HG03045 (cell line): Measurements from ENCODE around the gene AKR1C3.
"Not testable (repeated sequence)": the region's sequence is repeated elsewhere in the genome, so short reads cannot be mapped to it uniquely, and the experiment has no call there.

Source experiments
- ATAC-seq: cut with Tn5 transposase; IDR thresholded peaks from one replicate; pipeline ENCODE4 v1.9.1; 2021; ENCODE audit warnings: mild to moderate bottlenecking, moderate library complexity; ENCODE audit not compliant: unreplicated experiment

Gene AKR1C3

DNA sequence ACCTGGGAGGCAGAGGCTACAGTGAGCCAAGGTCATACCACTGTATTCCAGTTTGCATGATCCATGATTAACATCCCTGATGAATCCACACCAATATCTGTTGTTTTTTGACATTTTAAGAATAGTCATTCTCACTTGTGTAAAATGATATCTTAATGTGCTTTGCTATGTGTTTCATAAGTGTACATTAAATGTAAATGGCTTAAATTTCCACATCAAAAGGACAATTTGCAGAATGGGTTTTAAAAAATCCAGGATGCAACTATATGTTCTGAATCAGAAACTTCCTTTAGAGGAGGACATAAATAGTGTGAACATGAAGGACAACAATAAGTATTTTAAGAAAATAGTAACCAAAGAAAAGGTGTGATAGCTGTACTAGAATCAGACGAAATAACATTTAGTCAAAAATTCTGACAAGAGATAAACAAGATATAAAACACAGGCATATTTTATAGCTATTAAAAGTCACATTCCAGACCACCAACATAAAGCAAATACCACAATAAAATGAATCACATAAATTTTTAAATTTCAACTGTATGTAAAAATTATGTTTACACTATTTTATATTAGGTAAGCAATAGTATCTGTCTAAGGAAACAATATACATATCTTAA lies 42.4 kb downstream of the AKR1C3 start:
- no peak for ATAC-seq

DNA sequence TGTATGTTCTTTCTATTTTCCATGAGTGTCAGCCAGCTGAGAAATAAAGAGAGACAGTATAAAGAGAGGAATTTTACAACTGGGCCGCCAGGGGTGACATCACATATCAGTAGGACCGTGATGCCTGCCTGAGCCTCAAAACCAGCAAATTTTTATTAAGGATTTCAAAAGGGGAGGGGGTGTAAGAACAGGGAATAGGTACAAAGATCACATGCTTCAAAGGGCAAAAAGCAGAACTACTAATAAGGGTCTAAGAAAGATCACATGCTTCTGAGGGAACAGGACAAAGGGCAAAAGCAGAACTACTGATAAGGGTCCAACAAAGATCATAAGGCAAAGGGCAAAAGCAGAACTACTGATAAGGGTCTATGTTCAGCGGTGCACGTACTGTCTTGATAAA lies 43.5 kb downstream of the AKR1C3 start:
- ATAC-seq = not testable (repeated sequence)

DNA sequence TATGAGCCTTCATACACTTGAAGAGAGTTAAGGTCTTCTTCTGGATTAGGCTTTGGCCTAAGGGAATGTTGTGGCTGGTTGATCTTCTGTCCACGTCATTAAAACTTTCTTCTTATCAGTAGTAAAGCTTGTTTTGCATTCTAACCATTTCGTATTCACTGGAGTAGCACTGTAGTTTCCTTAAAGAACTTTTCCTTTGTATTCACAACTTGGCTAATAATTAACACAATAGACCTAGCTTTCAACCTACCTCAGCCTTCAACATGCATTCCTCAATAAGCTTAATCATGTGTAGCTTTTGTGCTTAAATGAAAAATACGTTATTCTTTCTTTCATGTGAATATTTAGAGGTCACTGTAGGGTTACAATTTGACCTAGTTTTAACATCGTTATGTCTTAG lies 48.0 kb downstream of the AKR1C3 start:
- no peak for ATAC-seq

DNA sequence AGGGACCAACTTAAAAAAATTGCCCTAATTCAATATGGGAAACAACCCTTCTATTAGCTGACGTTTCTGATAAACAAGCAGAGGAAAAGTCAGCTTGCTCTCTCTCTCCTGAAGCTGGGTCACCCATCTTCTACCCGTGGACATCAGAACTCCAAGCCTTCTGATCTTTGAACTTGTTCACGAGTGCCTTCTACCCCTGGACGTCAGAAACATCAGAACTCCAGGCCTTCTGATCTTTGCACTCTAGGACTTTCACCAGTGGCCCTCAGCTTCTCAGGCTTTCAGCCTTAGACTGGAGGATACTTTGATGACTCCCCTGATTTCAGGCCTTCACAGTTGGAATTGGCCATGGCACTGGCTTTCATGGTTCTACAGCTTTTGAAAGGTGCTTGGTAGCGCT lies 48.9 kb downstream of the AKR1C3 start:
- ATAC-seq = no peak

DNA sequence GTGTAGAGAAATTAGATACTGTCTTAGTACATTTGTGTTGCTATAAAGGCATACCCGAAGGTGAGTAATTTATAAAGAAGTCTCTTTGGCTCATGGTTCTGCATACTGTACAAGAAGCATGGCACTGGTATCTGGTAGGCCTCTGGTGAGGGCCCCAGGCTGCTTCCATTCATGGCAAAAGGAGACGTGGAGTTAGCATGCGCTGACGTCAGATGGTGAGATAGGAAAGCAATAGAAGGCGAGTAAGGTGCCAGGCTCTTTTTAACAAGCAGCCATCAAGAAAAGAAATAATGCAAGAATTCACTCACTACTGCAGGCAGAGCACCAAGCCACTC lies 52.7 kb downstream of the AKR1C3 start:
- ATAC-seq = no peak

DNA sequence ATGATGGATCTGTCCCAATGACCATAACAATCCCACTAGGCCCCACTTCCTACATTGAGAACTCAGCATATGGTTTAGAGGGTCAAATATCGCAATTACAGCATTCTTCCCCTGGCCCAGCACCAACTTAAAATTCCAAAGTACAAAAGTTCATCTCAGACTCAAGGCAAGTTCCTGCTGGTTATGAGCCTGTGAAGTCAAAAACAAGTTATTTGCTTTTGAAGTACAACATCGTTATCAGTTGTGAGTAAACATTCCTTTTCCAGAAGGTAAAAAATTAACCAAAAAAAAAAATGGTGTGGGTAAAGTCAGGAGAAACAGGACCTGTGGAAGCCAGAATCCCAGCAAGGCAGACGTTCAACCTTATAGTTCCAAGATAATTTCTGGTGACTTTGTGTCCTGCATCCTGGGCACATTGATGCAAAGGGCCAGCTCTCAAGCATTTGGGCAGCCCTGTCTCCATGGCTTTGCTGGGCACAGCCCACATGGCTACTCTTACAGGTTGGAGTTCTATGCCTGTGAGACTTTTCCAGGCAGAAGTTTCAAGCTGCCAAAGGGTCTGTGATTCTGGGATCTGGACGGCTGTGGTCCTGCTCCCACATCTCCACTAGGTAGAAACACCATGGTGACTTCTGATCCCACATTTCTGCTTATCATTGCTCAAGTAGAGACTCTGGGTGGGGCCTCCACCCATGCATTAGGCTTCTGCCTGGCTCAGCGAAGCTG lies 53.2 kb downstream of the AKR1C3 start:
- no peak for ATAC-seq

DNA sequence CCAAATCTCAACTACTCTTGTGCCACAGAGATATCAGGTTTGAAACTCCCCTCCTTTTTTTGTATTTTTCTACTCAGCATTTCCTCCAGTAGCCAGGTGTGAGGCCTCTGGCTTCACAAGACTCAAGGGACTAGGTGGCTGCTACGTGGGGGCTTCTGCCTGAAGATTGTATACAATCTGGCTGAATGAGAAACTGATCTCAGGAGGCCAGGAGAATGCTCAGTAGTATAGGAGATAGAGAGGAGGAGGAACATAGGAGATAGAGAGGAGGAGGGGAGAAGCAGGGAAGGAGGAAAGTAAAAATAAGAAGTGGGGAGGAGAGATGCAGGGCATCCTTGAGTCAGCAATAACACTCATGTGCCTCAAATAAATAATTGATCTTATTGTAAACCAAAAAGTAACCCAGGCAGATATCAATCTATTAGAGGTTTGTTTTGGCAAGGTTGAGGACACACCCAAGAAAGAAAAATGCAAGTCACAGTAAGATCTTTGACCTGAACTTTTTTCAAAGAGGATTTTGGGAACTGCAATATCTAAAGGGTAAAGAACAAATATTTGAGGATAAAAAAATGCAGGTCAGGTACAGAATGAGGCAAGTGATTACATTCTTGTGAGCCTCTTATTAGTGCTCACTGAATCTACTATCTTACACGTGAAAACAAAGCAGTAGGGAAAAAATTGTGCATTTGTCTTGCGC lies 53.9 kb downstream of the AKR1C3 start:
- no peak for ATAC-seq

DNA sequence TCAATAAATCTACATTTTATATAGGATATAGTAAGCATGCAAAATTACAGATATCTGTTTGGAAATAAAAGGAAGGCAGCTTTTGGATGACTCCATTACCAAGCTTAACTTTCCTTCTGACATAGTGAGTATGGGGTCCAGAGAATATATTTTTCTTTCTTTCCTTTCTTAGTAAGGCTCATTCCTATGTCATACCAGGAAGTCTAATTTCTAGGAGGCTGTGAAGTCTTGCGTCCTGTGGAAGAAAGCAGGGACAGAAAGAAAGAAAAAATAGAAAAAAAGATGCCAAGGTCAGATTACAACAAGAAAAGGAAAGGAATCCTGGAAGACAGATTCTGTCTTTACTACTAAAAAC lies 54.4 kb downstream of the AKR1C3 start:
- no peak for ATAC-seq

DNA sequence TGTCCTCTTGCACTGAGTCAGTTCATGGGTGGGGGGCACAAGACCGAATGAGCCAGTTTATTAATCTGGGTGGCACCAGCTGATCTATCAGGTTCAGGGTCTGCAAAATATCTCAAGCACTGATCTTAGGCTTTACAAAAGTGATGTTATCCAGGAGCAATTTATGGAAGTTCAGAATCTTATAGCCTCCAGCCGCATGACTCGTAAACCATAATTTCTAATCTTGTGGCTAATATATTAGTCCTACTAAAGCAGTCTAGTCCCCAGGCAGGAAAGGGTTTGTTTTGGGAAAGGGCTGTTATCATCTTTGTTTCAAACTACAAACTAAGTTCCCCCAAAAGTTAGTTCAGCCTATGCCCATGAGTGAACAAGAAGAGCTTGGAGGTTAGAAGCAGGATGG lies 56.9 kb downstream of the AKR1C3 start:
- ATAC-seq = no peak

DNA sequence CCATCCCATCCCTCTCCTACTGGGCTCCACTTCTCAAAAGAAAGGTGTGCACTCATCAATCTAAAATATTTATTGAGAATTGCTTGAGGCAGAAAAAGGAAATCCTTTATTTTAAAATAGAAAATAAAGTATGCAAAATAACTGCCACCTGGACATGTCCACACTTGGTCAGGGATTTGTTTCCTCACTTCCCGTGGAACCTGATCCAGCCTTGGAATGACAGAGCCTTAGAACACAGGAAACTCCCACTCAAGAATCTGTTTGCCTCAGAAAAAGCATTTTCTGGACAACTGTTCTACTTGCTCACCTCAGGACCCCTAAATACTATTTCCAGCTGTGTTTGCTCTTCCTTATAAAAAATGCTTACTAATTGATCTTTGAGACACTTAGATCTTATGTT lies 61.7 kb downstream of the AKR1C3 start:
- ATAC-seq = no peak
